GM12864 (cell line): ENCODE results near the gene MACROH2A2.

Experiments
- DNase-seq: peaks from one replicate; pipeline ENCODE4 v3.0.0-alpha.2; 2011; ENCODE audit warnings: low read depth
- H3K4me3 ChIP-seq: 2 replicates; pipeline ENCODE4 v1.5.1; 2011; ENCODE audit warnings: mild to moderate bottlenecking, low read depth, low read length, control low read depth
- TF ChIP-seq, protein P1 (sequence below): IDR thresholded peaks from 2 replicates; pipeline ENCODE4 v1.5.1; 2011; ENCODE audit warnings: low read depth, mild to moderate bottlenecking, moderate library complexity, low read length, control low read depth, inconsistent platforms; ENCODE audit errors: missing control alignments

MACROH2A2 gene

DNA sequence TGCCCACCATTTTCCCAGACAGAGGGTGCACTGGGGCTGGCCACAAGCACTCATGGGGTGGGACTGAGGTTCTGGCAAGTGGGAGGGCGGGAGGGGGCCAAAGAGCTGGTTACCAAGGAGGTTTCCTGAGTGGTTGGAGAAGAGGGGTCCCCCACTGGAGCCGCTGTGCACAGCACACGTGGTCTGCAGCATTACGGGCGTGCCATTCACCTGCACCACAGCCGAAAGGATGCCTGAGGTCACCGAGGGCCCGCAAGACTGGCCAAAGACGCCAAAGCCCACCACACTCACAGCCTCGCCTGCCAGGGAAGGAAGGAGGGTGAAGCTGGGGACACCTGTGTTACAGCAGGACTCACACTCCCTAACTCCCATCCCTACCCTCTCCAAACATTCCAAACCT is 89.9 kb downstream of the MACROH2A2 start:
- H3K4me3 ChIP-seq = no peak overlapping the region
- TF ChIP-seq, protein P1, sequence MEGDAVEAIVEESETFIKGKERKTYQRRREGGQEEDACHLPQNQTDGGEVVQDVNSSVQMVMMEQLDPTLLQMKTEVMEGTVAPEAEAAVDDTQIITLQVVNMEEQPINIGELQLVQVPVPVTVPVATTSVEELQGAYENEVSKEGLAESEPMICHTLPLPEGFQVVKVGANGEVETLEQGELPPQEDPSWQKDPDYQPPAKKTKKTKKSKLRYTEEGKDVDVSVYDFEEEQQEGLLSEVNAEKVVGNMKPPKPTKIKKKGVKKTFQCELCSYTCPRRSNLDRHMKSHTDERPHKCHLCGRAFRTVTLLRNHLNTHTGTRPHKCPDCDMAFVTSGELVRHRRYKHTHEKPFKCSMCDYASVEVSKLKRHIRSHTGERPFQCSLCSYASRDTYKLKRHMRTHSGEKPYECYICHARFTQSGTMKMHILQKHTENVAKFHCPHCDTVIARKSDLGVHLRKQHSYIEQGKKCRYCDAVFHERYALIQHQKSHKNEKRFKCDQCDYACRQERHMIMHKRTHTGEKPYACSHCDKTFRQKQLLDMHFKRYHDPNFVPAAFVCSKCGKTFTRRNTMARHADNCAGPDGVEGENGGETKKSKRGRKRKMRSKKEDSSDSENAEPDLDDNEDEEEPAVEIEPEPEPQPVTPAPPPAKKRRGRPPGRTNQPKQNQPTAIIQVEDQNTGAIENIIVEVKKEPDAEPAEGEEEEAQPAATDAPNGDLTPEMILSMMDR = no peak
- DNase-seq = no peak

DNA sequence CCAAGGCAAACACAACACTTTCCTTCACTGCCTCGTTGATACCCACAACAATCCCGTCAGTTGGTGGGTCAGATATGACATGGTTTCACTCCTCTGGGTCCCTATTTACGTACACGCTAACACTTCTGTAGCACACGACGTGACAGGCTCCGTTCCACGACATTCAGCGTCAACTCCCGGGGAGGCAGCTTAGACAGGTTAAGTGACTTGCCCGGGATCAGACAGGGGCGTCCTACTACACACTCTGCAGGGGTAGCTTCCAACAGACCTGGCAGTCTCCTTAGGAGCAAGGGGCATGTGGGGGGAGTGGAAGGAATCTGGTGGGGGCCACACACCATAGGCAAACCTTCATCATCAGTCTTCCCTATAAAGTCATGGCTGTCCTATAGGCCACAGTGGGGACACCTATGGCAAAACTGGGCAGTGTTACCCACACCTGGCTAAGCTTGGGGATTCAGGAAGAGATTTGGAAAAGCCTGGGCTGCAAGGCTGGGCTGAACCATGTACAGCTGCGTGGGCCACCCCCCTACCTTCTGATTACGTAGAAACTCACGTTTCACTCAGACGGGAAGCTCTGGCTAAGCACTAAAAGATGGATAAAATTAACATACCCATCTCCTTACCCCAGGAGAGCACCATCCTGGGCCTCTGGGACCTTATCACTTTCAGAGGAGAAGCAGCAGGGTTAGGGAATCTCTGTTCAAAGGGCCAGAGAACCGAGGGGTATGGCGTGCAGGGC is 91.9 kb downstream of the MACROH2A2 start:
- peak overlapping the region; percentile 85 for H3K4me3 ChIP-seq
- TF ChIP-seq, protein P1 = no peak
- DNase-seq = no peak

DNA sequence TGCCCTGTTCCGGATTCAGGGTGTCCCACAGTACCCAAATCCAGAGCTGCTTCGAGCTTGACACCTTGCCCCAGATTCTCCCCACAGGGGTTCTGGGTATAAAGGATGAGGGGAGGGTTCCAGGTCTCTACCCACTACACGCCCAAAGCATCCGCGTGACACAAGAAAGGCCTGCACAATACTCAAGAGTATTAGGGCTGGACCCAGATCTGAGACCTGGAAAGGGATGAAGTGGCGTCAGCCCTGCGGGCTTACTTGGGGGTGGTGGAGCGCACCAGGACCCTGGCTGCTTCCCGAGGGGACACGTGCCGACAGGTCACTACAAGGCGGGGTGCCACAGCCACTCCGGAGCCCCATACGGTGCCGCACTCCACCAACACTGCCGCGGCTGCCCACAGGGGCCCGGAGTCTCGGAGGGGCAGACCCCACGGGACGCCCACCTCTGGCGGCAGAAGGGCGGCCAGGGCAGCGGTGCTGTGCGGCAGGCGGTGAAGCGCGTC is 92.6 kb downstream of the MACROH2A2 start:
- TF ChIP-seq, protein P1 = no peak
- DNase-seq = no peak
- H3K4me3 ChIP-seq = peak overlapping the region; percentile 85

DNA sequence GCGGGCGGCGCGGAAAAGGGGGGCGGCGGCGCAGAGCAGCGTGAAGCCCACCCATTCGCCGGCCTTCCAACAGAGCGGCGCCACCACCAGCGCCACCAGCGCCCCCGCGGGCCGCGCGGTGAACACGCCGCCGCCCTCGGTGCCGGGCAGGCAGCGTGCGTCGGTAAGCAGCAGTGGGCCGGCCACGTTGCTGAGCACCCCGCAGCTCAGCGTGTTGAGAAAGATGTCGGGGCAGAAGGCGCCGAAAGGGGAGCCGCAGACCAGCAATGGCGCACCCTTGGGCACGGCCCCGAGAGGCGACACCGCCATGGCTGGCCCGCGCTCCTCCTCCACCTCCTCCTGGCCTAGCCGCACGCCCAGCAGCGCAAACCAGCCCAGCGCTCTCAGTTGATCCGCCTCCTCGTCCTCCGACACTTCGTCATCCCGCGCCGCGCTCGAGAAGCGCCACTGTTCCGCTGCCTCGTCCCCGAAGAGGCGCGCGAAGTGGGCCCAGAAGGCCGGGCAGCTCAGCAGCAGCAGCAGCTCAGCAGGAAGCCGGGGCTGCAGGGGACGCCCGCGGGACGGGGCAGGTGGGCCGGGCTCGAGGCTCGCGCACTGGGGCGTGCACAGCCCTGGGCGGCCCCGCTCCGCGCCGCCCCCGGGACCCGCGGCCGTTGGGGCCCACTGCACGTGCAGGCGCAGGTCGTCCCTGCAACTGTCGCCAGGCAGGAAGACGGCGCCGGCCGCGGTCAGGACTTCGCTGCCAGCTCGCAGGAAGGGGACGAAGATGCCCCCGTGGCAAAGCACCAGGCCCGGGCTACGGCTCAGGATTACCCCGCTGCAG is 93.2 kb downstream of the MACROH2A2 start:
- H3K4me3 ChIP-seq = peak overlapping the region; percentile 85

DNA sequence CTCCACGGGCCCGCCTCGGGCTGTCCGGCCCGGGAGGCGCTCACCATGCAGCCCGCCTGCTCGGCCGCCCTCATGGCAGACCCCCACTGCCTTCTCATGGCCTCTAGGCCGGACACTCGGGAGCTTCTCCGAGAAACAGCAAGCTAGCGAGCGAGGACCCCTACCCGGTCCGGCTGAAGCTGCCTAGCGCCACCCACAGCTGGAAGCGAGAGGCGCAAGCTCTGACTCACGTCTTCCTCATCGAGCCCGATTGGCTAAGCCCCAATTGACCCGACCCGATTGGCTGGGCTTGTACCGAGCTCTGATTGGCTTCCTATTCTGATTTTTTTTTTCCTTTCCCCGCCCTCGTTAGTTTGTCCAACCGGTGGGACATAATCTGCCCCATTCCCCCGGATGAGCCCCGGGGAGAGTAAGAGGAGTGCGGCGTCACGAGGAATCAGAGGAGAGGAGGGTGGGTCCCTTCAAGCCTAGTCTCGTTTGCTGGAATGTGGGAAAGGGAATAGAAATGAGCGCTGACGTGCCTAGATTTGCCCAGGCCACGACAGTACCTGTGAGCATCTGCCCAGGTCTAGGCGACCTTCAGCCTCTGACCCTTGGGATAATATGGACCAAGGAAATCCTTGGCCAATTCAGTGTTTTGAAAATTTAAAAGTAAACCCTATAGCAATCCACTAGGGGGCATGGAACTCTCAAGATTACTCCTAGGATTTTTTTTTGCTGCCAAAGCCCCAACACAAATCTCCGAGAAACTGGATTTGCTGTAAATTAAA is 94.0 kb downstream of the MACROH2A2 start, which contains the start of gene TYSND1:
Gene TYSND1 (minus strand): TSS at position 212 of the 770 bp plus-strand sequence. CDS start 114 bp downstream, at position 98.
- DNase-seq = peak; percentile 94
- H3K4me3 ChIP-seq = peak within 1 kb of the TSS; percentile 85
- TF ChIP-seq, protein P1 = peak; percentile 92

More for the DNA sequence above, 93.2 kb downstream of the MACROH2A2 start:
- TF ChIP-seq, protein P1 = peak; percentile 53
- DNase-seq = no peak

DNA sequence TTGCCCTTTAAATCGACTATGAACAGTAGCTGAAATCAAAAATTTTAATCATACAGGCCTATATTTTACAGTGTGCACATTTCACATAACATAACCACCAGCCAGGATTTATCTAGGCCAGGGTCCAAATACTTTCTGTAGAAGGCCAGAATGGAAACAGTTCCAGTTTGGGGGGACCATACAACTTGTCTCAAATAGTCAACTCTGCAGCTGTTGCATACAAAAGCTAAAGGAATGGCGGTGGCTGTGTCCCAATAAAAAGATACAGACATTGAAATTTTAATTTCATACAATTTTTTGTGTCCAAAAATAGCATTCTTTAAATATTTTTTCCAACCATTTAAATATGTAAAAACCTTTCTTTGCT is 94.6 kb downstream of the MACROH2A2 start:
- no peak for DNase-seq
- H3K4me3 ChIP-seq = peak overlapping the region; percentile 85; the same call in 1 of the 2 replicates
- TF ChIP-seq, protein P1 = no peak
